PC-9 (cell line): Measurements from ENCODE around the gene NELFCD. TPM values are rescaled to one million over a fixed set of nuclear protein-coding genes. Genes with fewer than 3 reads are reported as not detected.
"Not testable (repeated sequence)": the region's sequence is repeated elsewhere in the genome, so short reads cannot be mapped to it uniquely, and the experiment has no call there.

Experiments
- BruUV-seq: library from RNA; stranded (reverse); fragments of 400-500 nt; replicated peaks from 2 replicates; lab custom pipeline; 2021; lab: Mats Ljungman, UMichigan
- CTCF ChIA-PET: fragments of 300-600 bp; sonication (Branson Sonifier 250); formaldehyde crosslinking; loops from one replicate; lab custom pipeline; 2022; ENCODE audit warnings: antibody characterized with exemption; lab: Charles Lee
- POLR2A ChIA-PET: fragments of 300-600 bp; sonication (Branson Sonifier 250); formaldehyde crosslinking; loops from one replicate; lab custom pipeline; 2022; ENCODE audit warnings: antibody characterized with exemption; ENCODE audit not compliant: unreplicated experiment; lab: Charles Lee
- DNase-seq, 2 experiments: peaks; one replicate each; pipeline versions ENCODE4 v3.0.0 to v3.0.0-alpha.2; 2015 to 2022; ENCODE audit warnings: mixed read lengths in 1 of 2
- H2AFZ ChIP-seq: fragments of 200-600 bp; sonication (generic); 2 replicates; pipeline ENCODE4 v1.8.1; 2017; ENCODE audit warnings: antibody characterized with exemption
- H3F3A ChIP-seq: fragments of 200-600 bp; sonication (generic); 2 replicates; pipeline ENCODE4 v1.8.1; 2017; ENCODE audit warnings: antibody characterized with exemption, mild to moderate bottlenecking, low read depth; ENCODE audit not compliant: insufficient read depth
- H3K27ac ChIP-seq: fragments of 200-600 bp; sonication (generic); 2 replicates; pipeline ENCODE4 v1.6.1; 2016; ENCODE audit warnings: mixed run types
- H3K27me3 ChIP-seq: fragments of 200-600 bp; sonication (generic); 2 replicates; pipeline ENCODE4 v1.6.1; 2016; ENCODE audit warnings: low read depth, mixed run types; ENCODE audit not compliant: insufficient read depth
- H3K36me3 ChIP-seq: fragments of 200-600 bp; sonication (generic); 2 replicates; pipeline ENCODE4 v1.6.1; 2016; ENCODE audit warnings: low read depth, mixed run types
- H3K4me1 ChIP-seq: fragments of 200-600 bp; sonication (generic); replicated peaks from 2 replicates; pipeline ENCODE4 v1.6.1; 2016; ENCODE audit warnings: mixed run types; ENCODE audit not compliant: insufficient read depth
- H3K4me2 ChIP-seq: fragments of 200-600 bp; sonication (generic); 2 replicates; pipeline ENCODE4 v1.6.1; 2017; ENCODE audit warnings: mixed run types
- H3K4me3 ChIP-seq: fragments of 200-600 bp; sonication (generic); 2 replicates; pipeline ENCODE4 v1.6.1; 2016; ENCODE audit warnings: mixed run types
- H3K79me2 ChIP-seq: fragments of 200-600 bp; sonication (generic); 2 replicates; pipeline ENCODE4 v1.6.1; 2017; ENCODE audit warnings: low read depth, mixed run types
- H3K9me2 ChIP-seq: fragments of 200-600 bp; sonication (generic); 2 replicates; pipeline ENCODE4 v1.8.1; 2017; ENCODE audit warnings: mild to moderate bottlenecking; ENCODE audit not compliant: insufficient read depth
- H3K9me3 ChIP-seq: fragments of 200-600 bp; sonication (generic); 2 replicates; pipeline ENCODE4 v1.8.1; 2016; ENCODE audit warnings: low read depth; ENCODE audit not compliant: insufficient read depth
- H4K20me1 ChIP-seq: fragments of 200-600 bp; sonication (generic); 2 replicates; pipeline ENCODE4 v1.8.1; 2017; ENCODE audit not compliant: insufficient read depth
- EZH2 ChIP-seq: fragments of 200-600 bp; sonication (generic); IDR thresholded peaks from 2 replicates; pipeline ENCODE4 v1.8.0; 2017; ENCODE audit warnings: antibody characterized with exemption, low read depth
- intact Hi-C: fragments of 100-400 bp; cut with micrococcal nuclease; formaldehyde crosslinking; loops from one replicate; pipeline ENCODE4 v1.10.0; 2022; ENCODE audit not compliant: unreplicated experiment
- total RNA-seq: library from RNA; stranded (reverse); gene quantifications from 2 replicates; pipeline ENCODE4 v1.2.3, GENCODE V29; 2021
- TF ChIP-seq, protein P1 (sequence below): fragments of 200-600 bp; sonication (generic); conservative IDR thresholded peaks from 2 replicates; pipeline ENCODE4 v1.6.1; 2017; ENCODE audit warnings: mixed run types, antibody characterized with exemption, mild to moderate bottlenecking, moderate library complexity

NELFCD gene
- total RNA-seq, 1 experiment from 2014 or later = 130 TPM

DNA sequence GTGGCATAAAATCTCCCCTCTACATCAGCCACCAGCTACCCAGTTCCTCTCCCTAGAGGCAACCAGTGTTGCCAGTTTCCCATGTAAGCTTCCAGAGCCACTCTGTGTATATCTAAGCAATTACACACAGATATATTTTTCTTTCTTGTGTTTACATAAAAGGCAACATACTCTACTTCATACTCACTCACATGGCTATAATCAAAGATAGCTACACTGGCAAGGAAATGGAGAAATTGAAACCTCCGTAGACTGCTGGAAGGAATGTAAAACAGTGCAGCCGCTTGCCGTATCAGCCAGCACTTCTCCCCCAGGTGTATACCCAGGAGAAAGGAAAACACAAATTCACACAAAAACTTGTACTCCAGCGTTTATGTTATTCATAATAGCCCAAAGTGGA, 38.5 kb upstream of the NELFCD start:
- no peak for DNase-seq
- TF ChIP-seq, protein P1, sequence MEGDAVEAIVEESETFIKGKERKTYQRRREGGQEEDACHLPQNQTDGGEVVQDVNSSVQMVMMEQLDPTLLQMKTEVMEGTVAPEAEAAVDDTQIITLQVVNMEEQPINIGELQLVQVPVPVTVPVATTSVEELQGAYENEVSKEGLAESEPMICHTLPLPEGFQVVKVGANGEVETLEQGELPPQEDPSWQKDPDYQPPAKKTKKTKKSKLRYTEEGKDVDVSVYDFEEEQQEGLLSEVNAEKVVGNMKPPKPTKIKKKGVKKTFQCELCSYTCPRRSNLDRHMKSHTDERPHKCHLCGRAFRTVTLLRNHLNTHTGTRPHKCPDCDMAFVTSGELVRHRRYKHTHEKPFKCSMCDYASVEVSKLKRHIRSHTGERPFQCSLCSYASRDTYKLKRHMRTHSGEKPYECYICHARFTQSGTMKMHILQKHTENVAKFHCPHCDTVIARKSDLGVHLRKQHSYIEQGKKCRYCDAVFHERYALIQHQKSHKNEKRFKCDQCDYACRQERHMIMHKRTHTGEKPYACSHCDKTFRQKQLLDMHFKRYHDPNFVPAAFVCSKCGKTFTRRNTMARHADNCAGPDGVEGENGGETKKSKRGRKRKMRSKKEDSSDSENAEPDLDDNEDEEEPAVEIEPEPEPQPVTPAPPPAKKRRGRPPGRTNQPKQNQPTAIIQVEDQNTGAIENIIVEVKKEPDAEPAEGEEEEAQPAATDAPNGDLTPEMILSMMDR = no peak
- TF ChIP-seq EZH2 = no peak
- Histone ChIP-seq H4K20me1 (no peaks in the 10 kb centered on the region), H3K9me3 (no peaks in the 10 kb centered on the region), H3K27ac (no peak overlapping the region), H3K4me3 (no peak overlapping the region), H3F3A (peaks cover 24% of the 10 kb centered on the region; the same call in 1 of the 2 replicates), H3K4me2 (no peak overlapping the region), H3K36me3 (no peaks in the 10 kb centered on the region), H3K79me2 (no peaks in the 10 kb centered on the region), H3K4me1 (peaks cover 37% of the 10 kb centered on the region), H2AFZ (no peak overlapping the region), H3K27me3 (no peaks in the 10 kb centered on the region), H3K9me2 (no peaks in the 10 kb centered on the region)
- ChIA-PET POLR2A (no interaction called here), CTCF (no interaction called here)
- no TSS peak for BruUV-seq
- intact Hi-C loops = no loop called here

DNA sequence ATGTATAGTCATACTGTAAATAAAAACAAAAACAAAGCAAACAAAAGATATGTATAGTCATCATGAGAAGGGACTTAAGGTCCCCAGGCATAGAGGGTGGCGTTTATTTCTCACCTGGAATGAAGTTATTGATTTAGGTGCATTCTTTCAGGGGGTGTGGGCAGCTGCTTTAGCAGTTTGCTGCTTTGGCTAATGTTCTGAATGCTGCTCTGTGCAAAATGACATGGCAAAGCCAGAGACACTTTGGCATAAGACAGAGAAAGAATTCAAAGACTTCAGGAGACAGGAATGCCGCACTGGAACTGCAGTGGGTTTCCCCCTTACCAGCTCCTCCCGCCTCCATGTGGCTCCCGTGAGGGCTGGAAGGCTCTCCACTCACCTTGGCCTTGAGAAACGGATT, 36.4 kb upstream of the NELFCD start:
- H3K4me1 ChIP-seq = peaks cover 27% of the 10 kb centered on the region
- no peaks in the 10 kb centered on the region for H3K9me2 ChIP-seq
- POLR2A ChIA-PET = interaction anchor here (0.6 kb wide), 1 partner anchor 12 kb away, joined by 4 read pairs; no protein-coding TSS in a partner anchor
- CTCF ChIA-PET = no interaction called here
- H3K79me2 ChIP-seq = no peaks in the 10 kb centered on the region
- H3K9me3 ChIP-seq = no peaks in the 10 kb centered on the region
- TF ChIP-seq, protein P1 = no peak
- TF ChIP-seq EZH2 = no peak
- H3K27me3 ChIP-seq = no peaks in the 10 kb centered on the region
- no peak overlapping the region for H2AFZ ChIP-seq
- H3K4me3 ChIP-seq = no peak overlapping the region
- H3K36me3 ChIP-seq = no peaks in the 10 kb centered on the region
- intact Hi-C loops = no loop called here
- H3K27ac ChIP-seq = peak overlapping the region; percentile 99
- peaks cover 24% of the 10 kb centered on the region; the same call in 1 of the 2 replicates for H3F3A ChIP-seq
- DNase-seq = peak; percentile 43 to 98
- no TSS peak for BruUV-seq
- peak overlapping the region; percentile 70 for H3K4me2 ChIP-seq
- no peaks in the 10 kb centered on the region for H4K20me1 ChIP-seq

DNA sequence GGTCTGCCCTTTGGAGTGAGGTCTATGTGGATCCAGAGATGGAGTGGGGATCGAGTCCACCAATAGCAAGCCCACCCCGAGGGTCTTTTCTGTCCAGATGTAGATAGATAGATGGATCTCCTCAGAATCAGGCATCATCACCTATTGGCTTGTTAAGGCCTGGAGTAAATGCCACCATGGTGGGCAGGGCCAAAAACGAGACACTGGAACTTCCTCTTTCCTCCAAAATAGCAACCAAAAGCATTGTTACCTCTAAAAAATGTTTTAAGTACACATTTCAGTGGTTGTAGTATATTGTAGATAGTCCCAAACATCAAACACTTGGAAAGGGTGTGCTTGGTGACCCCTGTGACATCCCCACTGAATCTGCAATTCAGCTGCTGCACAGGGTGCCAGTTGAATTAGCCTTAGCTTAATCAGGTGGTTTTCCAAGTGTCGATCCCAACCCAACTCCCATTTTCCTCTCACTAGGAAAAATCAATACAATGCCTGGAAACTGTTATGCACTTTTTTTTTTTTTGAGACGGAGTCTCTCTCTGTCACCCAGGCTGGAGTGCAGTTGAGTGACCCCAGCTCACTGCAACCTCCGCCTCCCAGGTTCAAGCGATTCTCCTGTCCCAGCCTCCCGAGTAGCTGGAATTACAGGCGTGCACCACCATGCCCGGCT, 35.0 kb upstream of the NELFCD start:
- H3K4me3 ChIP-seq = no peak overlapping the region
- H3K9me2 ChIP-seq = no peaks in the 10 kb centered on the region
- ChIA-PET POLR2A (no interaction called here), CTCF (no interaction called here)
- H3K9me3 ChIP-seq = no peaks in the 10 kb centered on the region
- peaks cover 24% of the 10 kb centered on the region; the same call in 1 of the 2 replicates for H3F3A ChIP-seq
- no peaks in the 10 kb centered on the region for H3K79me2 ChIP-seq
- TF ChIP-seq, protein P1 = no peak
- no peak for TF ChIP-seq EZH2
- H3K4me2 ChIP-seq = peak overlapping the region; percentile 70; the same call in 1 of the 2 replicates
- H3K36me3 ChIP-seq = no peaks in the 10 kb centered on the region
- H4K20me1 ChIP-seq = no peaks in the 10 kb centered on the region
- no peaks in the 10 kb centered on the region for H3K27me3 ChIP-seq
- intact Hi-C loops = no loop called here
- H2AFZ ChIP-seq = no peak overlapping the region
- DNase-seq = no peak
- BruUV-seq = no TSS peak
- peak overlapping the region; percentile 99 for H3K27ac ChIP-seq
- H3K4me1 ChIP-seq = peaks cover 27% of the 10 kb centered on the region

DNA sequence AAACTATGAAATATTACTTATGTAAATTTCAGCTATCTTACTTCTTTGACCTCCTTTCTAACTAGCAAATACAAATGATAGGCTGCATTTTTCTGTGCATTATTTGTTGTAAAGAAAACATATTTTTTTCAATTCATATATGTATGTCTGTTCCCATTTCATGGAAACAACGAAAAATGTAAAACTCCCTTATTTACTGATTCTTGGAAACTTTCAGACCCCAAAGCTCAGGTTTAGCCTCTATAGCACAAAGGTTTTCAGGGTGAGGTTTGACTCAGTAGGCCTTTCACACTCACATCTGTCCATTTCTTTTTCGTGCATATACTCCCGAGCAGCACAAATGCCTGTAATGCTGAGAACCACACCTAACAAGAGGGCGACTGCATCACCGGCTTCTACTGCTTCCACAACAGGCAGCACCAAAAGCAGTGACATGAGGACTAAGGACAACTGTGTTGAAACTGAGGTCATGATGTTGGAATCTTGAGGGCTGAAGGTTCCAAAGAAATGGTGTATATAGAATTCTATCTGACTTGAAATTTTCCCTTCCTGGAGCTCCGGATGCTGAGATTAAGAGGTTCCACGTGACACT, 33.2 kb upstream of the NELFCD start:
- CTCF ChIA-PET, BruUV-seq, DNase-seq, intact Hi-C loops, H3K27ac ChIP-seq, H3K79me2 ChIP-seq, H4K20me1 ChIP-seq, H3K9me2 ChIP-seq, H3K36me3 ChIP-seq, H3K4me3 ChIP-seq, POLR2A ChIA-PET, H3K9me3 ChIP-seq, H3K4me2 ChIP-seq, H3K27me3 ChIP-seq, H2AFZ ChIP-seq: not testable (repeated sequence)
- Histone ChIP-seq H3F3A (peaks cover 24% of the 10 kb centered on the region; the same call in 1 of the 2 replicates), H3K4me1 (peaks cover 27% of the 10 kb centered on the region)
